IPS-NIHi7 (cell line): ENCODE measurements around the gene NTNG2.
"Not testable (repeated sequence)": the region's sequence is repeated elsewhere in the genome, so short reads cannot be mapped to it uniquely, and the experiment has no call there.

ENCODE experiments used
- DNase-seq: peaks from one replicate; pipeline ENCODE4 v3.0.0; 2012; ENCODE audit warnings: mixed read lengths; ENCODE audit errors: extremely low spot score

Gene NTNG2

DNA sequence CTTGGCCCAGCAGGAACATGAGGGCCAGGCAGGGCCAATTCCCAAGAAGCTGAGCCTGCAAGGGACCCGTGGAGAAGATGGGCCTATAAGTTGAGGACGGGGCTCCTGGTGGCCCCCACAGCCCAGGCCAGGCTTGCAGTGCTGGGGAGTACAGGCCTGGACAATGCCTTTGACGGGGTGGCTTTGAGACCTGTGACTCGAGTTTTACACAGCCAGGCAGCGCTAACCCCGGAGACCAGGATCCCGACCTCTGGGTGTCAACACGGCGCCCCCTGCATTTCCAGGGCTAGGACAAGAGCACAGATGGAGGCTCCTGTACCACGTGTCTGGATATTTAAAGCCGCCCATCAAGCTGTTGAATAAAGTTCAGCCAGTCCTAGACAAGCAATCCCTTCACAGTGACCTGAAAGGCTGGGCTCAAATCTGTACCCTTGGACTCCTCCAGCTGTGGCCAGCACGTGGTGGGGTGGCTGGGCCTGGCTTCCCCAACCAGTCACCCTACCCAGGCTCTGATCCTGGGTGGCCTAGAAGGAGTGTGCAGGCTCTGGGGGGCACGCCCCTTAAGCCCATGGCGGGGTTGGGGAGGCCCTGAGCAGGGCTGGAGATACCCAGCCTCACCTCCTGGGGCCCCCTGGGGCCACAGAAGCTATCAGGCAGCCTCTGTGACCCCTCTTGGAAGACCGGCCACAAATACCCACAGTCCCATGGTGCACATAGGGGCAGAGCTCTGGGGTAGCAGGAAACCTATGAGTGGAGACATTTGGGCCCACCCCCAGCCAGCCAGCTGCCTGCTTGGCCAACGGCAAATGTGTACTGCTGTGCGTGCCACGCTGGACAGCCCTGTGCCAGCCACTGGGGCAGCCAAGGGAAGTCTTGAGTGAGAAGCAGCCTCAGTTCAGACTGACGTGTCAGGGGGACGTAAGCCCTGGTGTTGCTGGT, 88.7 kb downstream of the NTNG2 start:
- DNase-seq, result no peak

DNA sequence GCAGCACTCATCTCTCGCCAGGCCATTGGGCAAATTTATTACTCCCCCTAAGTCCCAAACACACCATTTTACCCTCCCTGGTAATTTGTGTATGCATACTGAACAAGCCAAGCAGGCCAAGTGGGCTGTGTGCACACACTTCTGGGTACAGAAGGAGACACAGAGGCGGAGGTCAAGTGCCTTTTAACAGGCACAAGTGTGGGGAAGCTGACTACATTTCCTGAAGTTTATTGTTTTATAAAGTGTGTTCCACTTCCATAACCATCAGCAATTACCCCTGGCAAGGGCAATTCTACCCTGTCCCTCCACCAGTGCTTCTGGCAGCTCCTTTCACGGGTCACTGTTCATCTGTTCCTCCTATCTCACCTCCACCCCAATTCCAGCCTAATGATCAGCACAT, 99.0 kb downstream of the NTNG2 start:
- no peak for DNase-seq

DNA sequence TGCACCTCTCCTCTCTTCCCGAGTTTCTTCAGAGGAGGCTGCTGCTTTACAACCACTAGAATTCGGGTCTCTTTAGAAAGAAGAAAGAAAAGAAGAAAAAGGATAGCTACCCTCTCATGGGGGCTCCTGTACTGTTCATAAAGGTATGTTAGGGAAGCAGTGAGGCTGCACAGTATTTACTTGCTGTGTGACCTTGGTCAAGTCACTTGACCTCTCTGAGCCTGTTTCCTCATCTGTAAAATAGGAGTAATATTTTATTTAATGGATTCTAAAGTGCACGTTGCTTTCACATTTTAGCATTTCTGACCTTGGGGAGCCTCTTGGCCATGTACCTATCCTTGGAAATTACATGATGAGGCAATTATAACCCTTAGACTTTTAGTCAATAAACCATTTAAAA, 104.2 kb downstream of the NTNG2 start:
- no peak for DNase-seq

DNA sequence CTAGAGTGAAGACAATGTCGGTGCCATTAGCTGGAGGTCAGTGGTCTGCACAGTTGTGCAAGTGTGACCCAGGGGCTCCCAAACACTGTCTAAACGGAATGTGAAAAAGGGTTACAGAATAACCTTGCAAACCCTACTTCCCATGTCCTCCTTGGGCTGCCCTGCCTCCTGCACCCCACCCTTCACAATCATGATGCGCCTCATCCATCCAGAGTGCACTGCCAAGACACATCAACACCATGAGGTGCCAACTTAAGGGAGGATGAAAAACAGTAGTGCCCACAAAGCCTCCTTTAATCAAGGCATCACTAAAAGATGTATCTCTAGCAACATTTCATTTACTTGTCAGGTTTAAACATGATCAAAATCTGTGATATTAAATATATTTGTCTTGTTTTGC, 105.8 kb downstream of the NTNG2 start:
- no peak for DNase-seq

DNA sequence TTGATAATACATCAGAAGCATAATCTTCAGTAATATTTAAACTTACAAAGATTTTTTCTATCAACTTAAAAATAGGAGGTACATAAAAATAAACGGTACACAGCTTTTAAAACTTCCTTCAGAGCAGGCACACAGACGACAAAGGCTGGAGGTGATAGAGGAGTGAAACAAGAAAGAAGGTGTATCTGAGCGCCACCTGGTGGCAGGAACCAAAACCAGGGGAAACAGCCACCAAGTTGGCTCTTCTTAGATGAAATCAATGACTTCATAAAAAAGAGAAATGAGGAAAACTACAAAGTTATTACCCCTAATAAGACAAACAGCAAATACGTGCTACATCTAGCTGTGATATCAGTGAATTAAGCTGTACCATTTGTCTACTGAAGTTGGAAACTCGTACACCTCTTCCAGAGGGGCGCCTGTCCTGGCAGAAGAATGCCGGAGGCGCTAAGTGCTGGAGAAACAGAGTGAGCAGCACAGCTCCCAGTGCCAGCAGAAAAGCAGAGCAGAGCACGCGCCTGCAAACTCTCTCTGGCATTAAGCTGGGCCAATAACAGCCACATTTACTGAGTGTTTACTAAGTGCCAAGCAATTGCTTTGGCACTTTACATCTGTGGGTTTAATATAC, 107.0 kb downstream of the NTNG2 start:
- peak; percentile 74 for DNase-seq

DNA sequence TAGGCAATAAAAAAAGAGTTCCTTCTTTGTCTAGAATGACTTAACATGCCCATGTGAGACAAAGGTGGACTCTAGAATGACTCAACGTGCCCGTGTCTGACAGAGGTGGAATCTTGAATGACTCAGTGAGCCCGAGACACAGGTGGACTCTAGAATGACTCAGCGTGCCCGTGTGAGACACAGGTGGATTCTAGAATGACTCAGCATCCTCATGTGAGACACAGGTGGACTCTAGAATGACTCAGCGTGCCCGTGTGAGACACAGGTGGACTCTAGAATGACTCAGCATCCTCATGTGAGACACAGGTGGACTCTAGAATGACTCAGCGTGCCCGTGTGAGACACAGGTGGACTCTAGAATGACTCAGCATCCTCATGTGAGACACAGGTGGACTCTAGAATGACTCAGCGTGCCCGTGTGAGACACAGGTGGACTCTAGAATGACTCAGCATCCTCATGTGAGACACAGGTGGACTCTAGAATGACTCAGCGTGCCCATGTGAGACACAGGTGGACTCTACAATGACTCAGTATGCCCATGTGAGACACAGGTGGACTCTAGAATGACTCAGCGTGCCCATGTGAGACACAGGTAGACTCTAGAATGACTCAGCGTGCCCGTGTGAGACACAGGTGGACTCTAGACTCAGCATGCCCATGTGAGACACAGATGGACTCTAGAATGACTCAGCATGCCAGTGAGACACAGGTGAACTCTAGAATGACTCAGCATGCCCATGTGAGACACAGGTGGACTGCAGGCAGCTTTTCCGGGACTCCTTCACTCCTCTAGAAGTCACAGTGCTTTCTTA, 108.1 kb downstream of the NTNG2 start:
- not testable (repeated sequence) for DNase-seq

DNA sequence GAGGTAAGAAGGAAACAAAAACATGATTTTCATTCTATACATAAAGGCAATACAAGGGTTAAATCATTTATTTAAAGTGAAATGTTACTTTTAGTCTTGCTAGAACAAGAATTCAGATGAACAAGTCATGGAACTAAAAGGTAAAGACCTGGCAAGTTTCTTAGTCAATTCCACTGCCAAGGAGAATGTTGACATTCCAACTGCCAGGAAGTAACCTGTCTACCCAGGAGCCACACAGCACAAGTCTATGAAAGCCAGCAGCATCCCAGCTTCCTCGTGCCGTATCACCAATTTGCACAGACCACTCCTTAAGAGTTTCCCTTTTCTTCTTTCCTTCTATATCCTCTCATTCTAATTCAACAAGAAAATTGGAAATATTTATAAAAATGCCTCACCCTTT, 113.0 kb downstream of the NTNG2 start:
- DNase-seq, result no peak

DNA sequence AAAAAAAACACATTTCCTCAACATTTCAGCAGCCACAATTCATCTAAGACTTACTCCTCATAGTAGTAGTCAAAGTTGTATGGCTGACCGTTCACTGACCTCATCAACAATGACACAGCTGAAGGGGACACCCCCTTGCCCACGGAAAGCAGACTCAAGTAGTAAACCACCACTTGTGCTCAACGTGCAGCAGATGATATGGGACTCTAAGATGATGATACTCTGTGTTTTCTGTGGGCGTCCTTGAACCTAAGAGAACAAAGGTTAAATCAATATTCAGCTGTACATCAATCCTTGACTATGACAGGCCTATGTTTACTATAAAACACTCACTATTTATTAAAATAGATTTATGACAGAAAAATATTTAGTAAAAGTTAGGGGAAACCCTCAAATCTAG, 121.3 kb downstream of the NTNG2 start:
- no peak for DNase-seq

DNA sequence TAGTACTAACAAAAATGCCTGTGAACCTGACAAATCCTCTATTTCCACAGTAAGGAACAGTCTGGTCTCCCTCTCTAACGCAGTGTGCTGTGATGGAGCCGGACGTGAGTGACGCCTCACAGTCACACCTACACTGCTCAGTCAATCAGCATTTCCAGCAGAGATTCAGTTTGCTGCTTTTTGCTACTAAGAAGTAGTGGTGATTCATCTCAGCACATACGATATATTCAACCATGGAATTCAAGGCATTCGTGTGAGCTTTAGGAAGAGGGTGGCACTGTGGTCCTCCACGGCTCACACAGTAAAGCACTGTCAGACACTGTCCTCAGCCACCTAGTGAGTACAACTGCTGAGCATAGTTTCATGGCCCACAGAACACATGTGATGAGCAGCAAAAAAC, 122.0 kb downstream of the NTNG2 start:
- DNase-seq, result no peak

DNA sequence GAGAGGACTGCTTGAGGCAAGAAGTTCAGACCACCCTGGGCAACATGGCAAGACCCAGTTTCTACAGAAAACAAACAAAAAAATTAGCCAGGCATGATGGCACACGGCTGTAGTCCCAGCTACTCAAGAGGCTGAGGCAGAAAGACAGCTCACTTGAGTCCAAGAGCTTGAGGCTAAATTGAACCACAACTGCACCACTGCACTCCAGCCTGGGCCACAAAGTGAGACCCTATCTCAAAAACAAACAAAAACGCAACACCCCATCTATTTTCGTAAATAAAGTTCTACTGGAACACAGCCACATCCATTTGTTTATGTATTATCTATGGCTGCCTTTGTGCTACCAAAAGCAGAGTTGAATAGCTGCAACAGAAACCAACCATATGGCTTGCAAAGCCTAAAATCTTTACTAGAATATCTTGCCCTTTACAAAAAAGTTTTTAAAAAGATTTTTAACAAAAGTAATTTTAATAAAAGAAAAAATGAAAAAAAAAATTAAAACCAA, 125.5 kb downstream of the NTNG2 start:
- DNase-seq, result no peak

DNA sequence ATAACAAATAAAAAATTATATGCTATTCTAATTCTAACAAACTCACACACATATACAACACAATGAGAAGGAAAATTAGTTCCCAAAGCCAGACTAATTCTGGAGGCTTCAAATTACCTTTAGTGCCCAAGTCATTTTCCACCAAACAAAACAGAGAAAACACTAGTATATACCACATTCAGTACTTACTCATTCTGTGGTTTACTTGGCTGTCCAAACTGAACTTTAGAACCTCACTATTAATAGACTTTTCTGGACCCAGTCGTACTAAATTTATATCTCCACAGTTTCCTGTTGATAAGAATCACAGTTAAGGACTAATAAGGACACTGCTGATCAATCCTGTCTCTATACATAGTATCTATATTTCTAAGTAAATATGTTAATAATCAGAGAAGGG, 126.5 kb downstream of the NTNG2 start:
- no peak for DNase-seq

DNA sequence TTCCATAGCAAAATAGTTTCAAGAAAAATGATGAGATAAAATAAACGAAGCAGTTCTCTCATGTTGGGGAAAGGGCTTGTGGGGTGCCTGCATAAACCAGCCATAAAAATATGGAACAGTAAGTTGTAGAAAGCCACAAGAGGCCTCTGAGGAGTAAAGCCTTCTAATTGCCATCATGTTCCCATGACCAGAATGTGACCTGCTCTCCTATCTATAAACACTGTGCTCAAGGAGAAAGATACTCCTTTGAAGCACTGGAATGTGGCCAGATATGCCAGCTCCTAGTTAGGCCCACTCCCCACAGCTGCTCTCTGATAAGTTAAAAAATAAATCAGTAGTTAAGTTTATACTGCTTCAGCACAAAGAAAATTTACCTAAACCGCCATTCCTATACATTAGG, 127.1 kb downstream of the NTNG2 start:
- DNase-seq, result no peak

DNA sequence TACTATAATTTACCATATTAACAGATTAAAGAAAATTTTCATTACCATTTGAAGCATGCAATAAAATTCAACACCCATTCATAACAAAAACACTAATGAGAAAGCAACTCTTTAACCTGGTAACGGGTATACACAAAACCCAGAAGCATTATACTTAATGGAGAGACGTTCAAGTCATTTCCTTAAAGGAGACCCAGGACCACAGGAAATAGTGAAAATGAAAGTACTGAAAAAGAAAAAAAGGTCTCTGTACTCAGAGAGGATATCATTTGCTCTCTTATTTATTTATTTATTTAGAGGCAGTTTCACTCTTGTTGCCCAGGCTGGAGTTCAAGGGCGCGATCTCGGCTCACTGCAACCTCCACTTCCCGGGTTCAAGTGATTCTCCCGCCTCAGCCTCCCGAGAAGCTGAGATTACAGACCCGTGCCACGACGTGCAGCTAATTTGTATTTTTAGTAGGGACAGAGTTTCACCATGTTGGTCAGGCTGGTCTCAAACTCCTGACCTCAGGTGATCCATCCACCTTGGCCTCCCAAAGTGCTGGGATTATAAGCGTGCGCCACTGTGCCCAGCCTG, 131.4 kb downstream of the NTNG2 start:
- no peak for DNase-seq
